Measurements from ENCODE around the gene GGA2.

DNA sequence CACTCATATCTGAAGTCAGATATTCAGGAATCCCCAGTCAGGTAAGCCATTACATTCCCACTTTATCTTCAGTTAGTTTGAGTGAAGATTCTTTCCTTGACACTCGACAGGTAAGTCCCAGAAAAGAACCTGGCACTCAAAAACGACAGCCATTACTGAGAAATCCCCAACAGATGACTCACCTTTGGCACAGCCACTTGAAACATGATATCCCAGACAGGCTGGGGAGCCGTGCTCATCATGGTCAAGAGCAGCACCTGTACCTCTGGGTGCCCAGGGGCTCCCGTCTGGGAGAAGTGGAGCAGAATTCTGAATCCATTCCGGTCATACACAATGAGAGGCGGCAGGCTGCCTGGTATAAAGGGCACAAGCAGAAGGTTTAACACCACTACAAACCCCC is 40.5 kb downstream of the GGA2 start:
- TF ChIP-seq, protein P1, sequence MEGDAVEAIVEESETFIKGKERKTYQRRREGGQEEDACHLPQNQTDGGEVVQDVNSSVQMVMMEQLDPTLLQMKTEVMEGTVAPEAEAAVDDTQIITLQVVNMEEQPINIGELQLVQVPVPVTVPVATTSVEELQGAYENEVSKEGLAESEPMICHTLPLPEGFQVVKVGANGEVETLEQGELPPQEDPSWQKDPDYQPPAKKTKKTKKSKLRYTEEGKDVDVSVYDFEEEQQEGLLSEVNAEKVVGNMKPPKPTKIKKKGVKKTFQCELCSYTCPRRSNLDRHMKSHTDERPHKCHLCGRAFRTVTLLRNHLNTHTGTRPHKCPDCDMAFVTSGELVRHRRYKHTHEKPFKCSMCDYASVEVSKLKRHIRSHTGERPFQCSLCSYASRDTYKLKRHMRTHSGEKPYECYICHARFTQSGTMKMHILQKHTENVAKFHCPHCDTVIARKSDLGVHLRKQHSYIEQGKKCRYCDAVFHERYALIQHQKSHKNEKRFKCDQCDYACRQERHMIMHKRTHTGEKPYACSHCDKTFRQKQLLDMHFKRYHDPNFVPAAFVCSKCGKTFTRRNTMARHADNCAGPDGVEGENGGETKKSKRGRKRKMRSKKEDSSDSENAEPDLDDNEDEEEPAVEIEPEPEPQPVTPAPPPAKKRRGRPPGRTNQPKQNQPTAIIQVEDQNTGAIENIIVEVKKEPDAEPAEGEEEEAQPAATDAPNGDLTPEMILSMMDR (IDR thresholded peaks at IDR 0.05) = no peak
- TF ChIP-seq POLR2A (IDR thresholded peaks at IDR 0.05) = no peak

All from right lobe of liver (tissue), 4 donors.